ENCODE results near the gene ETF1. TPM values are rescaled to one million over a fixed set of nuclear protein-coding genes. Genes with fewer than 3 reads are reported as not detected.

The ETF1 gene
- total RNA-seq, 1 experiment from 2014 or later, result 179 TPM

DNA sequence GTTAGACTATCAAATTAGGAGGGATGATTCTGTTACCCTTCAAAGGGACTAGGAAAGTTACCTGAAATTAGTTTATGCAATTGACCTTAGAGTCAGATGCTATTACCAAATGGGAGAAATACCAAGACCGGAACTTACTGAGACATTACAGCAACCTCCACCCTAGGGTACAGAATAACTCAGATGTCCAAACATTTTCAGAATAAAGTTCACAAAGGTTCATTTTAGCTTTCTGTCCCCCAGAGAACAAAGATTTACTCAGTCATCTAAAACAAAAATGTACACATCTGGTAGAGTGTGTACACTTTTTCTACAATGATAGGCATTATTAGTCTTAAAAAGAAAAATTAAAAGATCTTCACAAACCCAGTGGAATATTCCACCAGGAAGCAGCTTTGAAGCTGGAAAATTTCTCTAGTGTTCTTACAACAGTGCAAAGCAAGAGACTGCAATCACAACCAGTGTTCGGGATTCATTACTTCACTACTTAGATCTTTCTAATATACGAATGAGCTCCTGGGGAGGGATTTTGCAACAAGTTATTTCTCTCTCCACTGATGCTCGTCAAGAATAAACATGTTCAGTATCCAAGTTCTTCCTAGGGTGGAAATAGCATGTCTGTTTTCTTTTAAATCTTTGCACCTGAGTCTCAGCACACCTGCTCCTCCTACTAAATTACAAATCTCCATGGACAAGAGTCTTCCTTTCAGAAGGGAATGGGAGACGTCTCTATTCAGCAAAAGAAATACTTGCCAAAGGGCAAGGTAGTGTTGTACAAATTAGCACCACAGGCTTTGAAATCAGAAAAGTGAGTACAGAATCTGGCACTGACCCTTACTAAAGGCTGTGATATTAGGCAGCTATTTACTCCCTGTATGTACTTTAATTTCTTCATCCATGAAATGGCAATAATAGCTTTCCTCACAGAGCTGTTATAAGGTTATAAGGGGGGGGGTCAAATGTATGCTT, 8.8 kb downstream of the ETF1 start:
- H3K36me3 Mint-ChIP-seq (ENCODE audit: insufficient read depth, unreplicated experiment), result peaks cover 91% of the 10 kb centered on the region
- peaks cover 20% of the 10 kb centered on the region for H3K4me1 Mint-ChIP-seq (ENCODE audit: low read depth, unreplicated experiment)
- CTCF ChIA-PET, result no interaction called here
- no peaks in the 10 kb centered on the region for H3K27me3 Mint-ChIP-seq (ENCODE audit: insufficient read depth, unreplicated experiment)
- TF ChIP-seq, protein P1, sequence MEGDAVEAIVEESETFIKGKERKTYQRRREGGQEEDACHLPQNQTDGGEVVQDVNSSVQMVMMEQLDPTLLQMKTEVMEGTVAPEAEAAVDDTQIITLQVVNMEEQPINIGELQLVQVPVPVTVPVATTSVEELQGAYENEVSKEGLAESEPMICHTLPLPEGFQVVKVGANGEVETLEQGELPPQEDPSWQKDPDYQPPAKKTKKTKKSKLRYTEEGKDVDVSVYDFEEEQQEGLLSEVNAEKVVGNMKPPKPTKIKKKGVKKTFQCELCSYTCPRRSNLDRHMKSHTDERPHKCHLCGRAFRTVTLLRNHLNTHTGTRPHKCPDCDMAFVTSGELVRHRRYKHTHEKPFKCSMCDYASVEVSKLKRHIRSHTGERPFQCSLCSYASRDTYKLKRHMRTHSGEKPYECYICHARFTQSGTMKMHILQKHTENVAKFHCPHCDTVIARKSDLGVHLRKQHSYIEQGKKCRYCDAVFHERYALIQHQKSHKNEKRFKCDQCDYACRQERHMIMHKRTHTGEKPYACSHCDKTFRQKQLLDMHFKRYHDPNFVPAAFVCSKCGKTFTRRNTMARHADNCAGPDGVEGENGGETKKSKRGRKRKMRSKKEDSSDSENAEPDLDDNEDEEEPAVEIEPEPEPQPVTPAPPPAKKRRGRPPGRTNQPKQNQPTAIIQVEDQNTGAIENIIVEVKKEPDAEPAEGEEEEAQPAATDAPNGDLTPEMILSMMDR (IDR thresholded peaks at IDR 0.05; ENCODE audit: insufficient read depth in 1 of 2, low read depth in 1 of 2, low read length in 1 of 2, severe bottlenecking in 1 of 2, unreplicated experiment in 1 of 2), result no peak
- Histone ChIP-seq H3K4me3 (ENCODE audit: low read depth, low read length) (no peak overlapping the region), H3K4me1 (peaks cover 23% of the 10 kb centered on the region), H3K9me3 (no peaks in the 10 kb centered on the region), H3K27me3 (replicated peaks; ENCODE audit: control insufficient read depth, insufficient read depth, low read length) (no peaks in the 10 kb centered on the region), H3K36me3 (ENCODE audit: control insufficient read depth, insufficient read depth, low read length) (peaks cover 1% of the 10 kb centered on the region; the same call in 1 of the 2 replicates)
- no TSS peak for BruUV-seq (replicated peaks)
- no peak overlapping the region for H3K4me3 Mint-ChIP-seq (ENCODE audit: unreplicated experiment)
- H3K9me3 Mint-ChIP-seq (ENCODE audit: unreplicated experiment), result no peaks in the 10 kb centered on the region
- intact Hi-C loops (cut with micrococcal nuclease; ENCODE audit: unreplicated experiment), result no loop called here
- no peak for DNase-seq
- POLR2A ChIA-PET, result interaction anchor here (0.6 to 1.7 kb wide), 3 partner anchors 9 to 361 kb away, joined by 4 to 13 read pairs (median 6); partner anchors contain the start of gene ETF1
- H3K27ac Mint-ChIP-seq (ENCODE audit: unreplicated experiment), result no peak overlapping the region

DNA sequence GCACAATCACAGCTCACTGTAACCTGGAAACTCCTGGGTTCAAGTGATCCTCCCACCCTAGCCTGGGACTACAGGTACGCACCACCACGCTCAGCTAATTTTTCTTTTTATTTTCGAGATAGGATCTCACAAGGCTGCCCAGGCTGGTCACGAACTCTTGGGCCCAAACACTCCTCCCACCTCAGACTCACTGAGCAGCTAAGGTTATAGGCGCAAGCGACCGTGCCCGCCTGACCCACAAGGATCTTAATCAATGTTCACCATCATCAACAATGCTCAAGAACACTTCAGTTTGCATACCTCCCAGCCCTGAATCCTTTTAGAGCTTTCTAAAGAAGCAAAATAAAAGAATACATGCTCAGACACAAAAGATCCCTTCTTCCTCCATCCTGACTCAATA, 13.2 kb downstream of the ETF1 start:
- Mint-ChIP-seq H3K27ac (ENCODE audit: unreplicated experiment) (peak overlapping the region; percentile 75), H3K4me3 (ENCODE audit: unreplicated experiment) (peak overlapping the region; percentile 11), H3K4me1 (ENCODE audit: low read depth, unreplicated experiment) (peaks cover 39% of the 10 kb centered on the region), H3K9me3 (ENCODE audit: unreplicated experiment) (no peaks in the 10 kb centered on the region), H3K27me3 (ENCODE audit: insufficient read depth, unreplicated experiment) (no peaks in the 10 kb centered on the region), H3K36me3 (ENCODE audit: insufficient read depth, unreplicated experiment) (peaks cover 93% of the 10 kb centered on the region)
- Histone ChIP-seq H3K4me1 (peaks cover 41% of the 10 kb centered on the region), H3K4me3 (ENCODE audit: low read depth, low read length) (no peak overlapping the region), H3K36me3 (ENCODE audit: control insufficient read depth, insufficient read depth, low read length) (no peaks in the 10 kb centered on the region; the same call in none of the 2 replicates), H3K27me3 (replicated peaks; ENCODE audit: control insufficient read depth, insufficient read depth, low read length) (no peaks in the 10 kb centered on the region), H3K9me3 (no peaks in the 10 kb centered on the region)
- intact Hi-C loops (cut with micrococcal nuclease; ENCODE audit: unreplicated experiment), result no loop called here
- ChIA-PET POLR2A (interaction anchor here (3.4 kb wide), 1 partner anchor 13 kb away, joined by 36 read pairs; the partner anchor contains the start of gene ETF1), CTCF (no interaction called here)
- DNase-seq, result no peak
- no TSS peak for BruUV-seq (replicated peaks)
- TF ChIP-seq, protein P1 (IDR thresholded peaks at IDR 0.05; ENCODE audit: insufficient read depth in 1 of 2, low read depth in 1 of 2, low read length in 1 of 2, severe bottlenecking in 1 of 2, unreplicated experiment in 1 of 2), result no peak

- peak in 1 of 2 experiments; percentile 24 for DNase-seq
- no peaks in the 10 kb centered on the region for H3K27me3 Mint-ChIP-seq (ENCODE audit: insufficient read depth, unreplicated experiment)
- H3K27me3 ChIP-seq (replicated peaks; ENCODE audit: control insufficient read depth, insufficient read depth, low read length), result no peaks in the 10 kb centered on the region
- H3K27ac Mint-ChIP-seq (ENCODE audit: unreplicated experiment), result peak overlapping the region; percentile 75
- no peaks in the 10 kb centered on the region for H3K9me3 Mint-ChIP-seq (ENCODE audit: unreplicated experiment)
- peaks cover 32% of the 10 kb centered on the region for H3K4me1 Mint-ChIP-seq (ENCODE audit: low read depth, unreplicated experiment)
- peaks cover 41% of the 10 kb centered on the region for H3K4me1 ChIP-seq
- H3K4me3 ChIP-seq (ENCODE audit: low read depth, low read length), result no peak overlapping the region
- intact Hi-C loops (cut with micrococcal nuclease; ENCODE audit: unreplicated experiment), result loop anchor here (1.0 kb wide), 1 partner anchor 14 kb away; the partner anchor contains the start of gene ETF1
- no TSS peak for BruUV-seq (replicated peaks)
- ChIA-PET CTCF (interaction anchor here (1.0 to 1.2 kb wide), 3 partner anchors 25 to 65 kb away, joined by 4 to 5 read pairs (median 5); partner anchors contain the start of gene EGR1), POLR2A (interaction anchor here (1.0 to 3.4 kb wide), 3 partner anchors 14 to 64 kb away, joined by 5 to 36 read pairs (median 6); partner anchors contain the start of genes EGR1, ETF1 and HSPA9)
- TF ChIP-seq, protein P1 (IDR thresholded peaks at IDR 0.05; ENCODE audit: insufficient read depth in 1 of 2, low read depth in 1 of 2, low read length in 1 of 2, severe bottlenecking in 1 of 2, unreplicated experiment in 1 of 2), result no peak
- no peaks in the 10 kb centered on the region for H3K9me3 ChIP-seq
- H3K4me3 Mint-ChIP-seq (ENCODE audit: unreplicated experiment), result peak overlapping the region; percentile 62
- H3K36me3 Mint-ChIP-seq (ENCODE audit: insufficient read depth, unreplicated experiment), result peaks cover 93% of the 10 kb centered on the region
- H3K36me3 ChIP-seq (ENCODE audit: control insufficient read depth, insufficient read depth, low read length), result no peaks in the 10 kb centered on the region; the same call in none of the 2 replicates
These were observed 14.1 kb downstream of the ETF1 start for GRCh38 chr5:138528744-138529469.

Data from Caco-2 (cell line).